OCI-LY7 (cell line): ENCODE results near the gene SLC2A4RG. TPM values are rescaled to one million over a fixed set of nuclear protein-coding genes. Genes with fewer than 3 reads are reported as not detected.
A peak's percentile ranks its signal among the peaks of the same experiment; 100 is the strongest.

Source experiments
- BruUV-seq: library from RNA; stranded (reverse); fragments of 400-500 nt; replicated peaks from 2 replicates; lab custom pipeline; 2021; lab: Mats Ljungman, UMichigan
- CTCF ChIA-PET: fragments of 300-600 bp; sonication (Branson Sonifier 250); formaldehyde crosslinking; loops from one replicate; lab custom pipeline; 2022; ENCODE audit warnings: antibody characterized with exemption; ENCODE audit not compliant: unreplicated experiment; lab: Charles Lee
- POLR2A ChIA-PET: fragments of 300-600 bp; sonication (Branson Sonifier 250); formaldehyde crosslinking; loops from one replicate; lab custom pipeline; 2022; ENCODE audit warnings: antibody characterized with exemption; lab: Charles Lee
- DNase-seq: peaks from one replicate; pipeline ENCODE4 v3.0.0-alpha.2; 2015; ENCODE audit warnings: low spot score
- H2AFZ ChIP-seq: fragments of 200-600 bp; sonication (generic), shearing (Covaris generic); 2 replicates; pipeline ENCODE4 v1.6.1; 2014; ENCODE audit warnings: mild to moderate bottlenecking, antibody characterized with exemption, low read length, moderate library complexity
- H3K27ac ChIP-seq: fragments of 200-600 bp; sonication (generic); 2 replicates; pipeline ENCODE4 v1.5.1; 2014; ENCODE audit warnings: mixed run types, low read depth, mild to moderate bottlenecking, moderate library complexity, low read length, inconsistent platforms; ENCODE audit not compliant: poor library complexity, severe bottlenecking
- H3K36me3 ChIP-seq: fragments of 200-600 bp; sonication (generic); 2 replicates; pipeline ENCODE4 v1.6.1; 2014; ENCODE audit warnings: mild to moderate bottlenecking, antibody characterized with exemption, low read length, moderate library complexity, mixed read lengths; ENCODE audit not compliant: insufficient read depth
- H3K4me1 ChIP-seq: fragments of 200-600 bp; sonication (generic); 2 replicates; pipeline ENCODE4 v1.5.1; 2014; ENCODE audit warnings: mild to moderate bottlenecking, low read length; ENCODE audit not compliant: insufficient read depth, poor library complexity, severe bottlenecking
- H3K4me2 ChIP-seq: fragments of 200-600 bp; sonication (generic); 2 replicates; pipeline ENCODE4 v1.6.1; 2014; ENCODE audit warnings: mild to moderate bottlenecking, low read length
- H3K4me3 ChIP-seq: fragments of 200-600 bp; sonication (generic); 2 replicates; pipeline ENCODE4 v1.5.1; 2014; ENCODE audit warnings: mild to moderate bottlenecking, low read depth, low read length; ENCODE audit not compliant: poor library complexity, severe bottlenecking
- H3K79me2 ChIP-seq: fragments of 200-600 bp; sonication (generic); 2 replicates; pipeline ENCODE4 v1.6.1; 2016; ENCODE audit warnings: low read depth, mild to moderate bottlenecking, low read length, moderate library complexity, mixed read lengths; ENCODE audit not compliant: insufficient read depth
- H3K9me2 ChIP-seq: fragments of 200-600 bp; sonication (generic); 2 replicates; pipeline ENCODE4 v1.6.1; 2016; ENCODE audit warnings: mild to moderate bottlenecking, low read length, mixed read lengths; ENCODE audit not compliant: insufficient read depth
- H3K9me3 ChIP-seq: fragments of 200-600 bp; sonication (generic); 2 replicates; pipeline ENCODE4 v1.6.1; 2014; ENCODE audit warnings: mild to moderate bottlenecking, mixed run types, low read length, mixed read lengths
- H4K20me1 ChIP-seq: fragments of 200-600 bp; sonication (generic); 2 replicates; pipeline ENCODE4 v1.6.1; 2014; ENCODE audit warnings: mild to moderate bottlenecking, antibody characterized with exemption, low read length, moderate library complexity, mixed read lengths; ENCODE audit not compliant: insufficient read depth
- CTCF ChIP-seq: fragments of 200-600 bp; sonication (generic); conservative IDR thresholded peaks from 2 replicates; pipeline ENCODE4 v1.5.1; 2014; ENCODE audit warnings: mild to moderate bottlenecking, antibody characterized with exemption, low read length, moderate library complexity, mixed read lengths
- EZH2phosphoT487 ChIP-seq: fragments of 200-600 bp; sonication (generic); IDR thresholded peaks from 2 replicates; pipeline ENCODE4 v1.6.1; 2018; ENCODE audit warnings: low read depth, borderline replicate concordance, mild to moderate bottlenecking, mixed run types, antibody characterized with exemption, low read length, moderate library complexity, mixed read lengths
- intact Hi-C: fragments of 100-400 bp; cut with micrococcal nuclease; formaldehyde crosslinking; loops from one replicate; pipeline ENCODE4 v1.10.0; 2022; ENCODE audit not compliant: unreplicated experiment
- total RNA-seq, 2 experiments: library from RNA; depleted of rRNA in 1 of 2; stranded (reverse); fragments of >200 nt in 1 of 2; shearing (Covaris generic) in 1 of 2; gene quantifications; 2 replicates each; pipeline ENCODE4 v1.2.3, GENCODE V29; 2014 to 2022

SLC2A4RG gene
- total RNA-seq, 2 experiments from 2014 or later, result 77.9 to 113 TPM

- H3K27ac ChIP-seq, result no peak overlapping the region
- intact Hi-C loops, result no loop called here
- BruUV-seq, result TSS peak; percentile 63
These were observed 43.9 kb upstream of the SLC2A4RG start for GRCh38 chr20:63695424-63696305.

GRCh38 chr20:63696306-63696627 lies 43.3 kb upstream of the SLC2A4RG start:
- no peak overlapping the region for H3K4me3 ChIP-seq
- H3K36me3 ChIP-seq, result peaks cover 32% of the 10 kb centered on the region
- CTCF ChIA-PET, result no interaction called here
- no TSS peak for BruUV-seq
- no peak overlapping the region for H3K4me2 ChIP-seq
- peak; percentile 20 for DNase-seq
- H3K79me2 ChIP-seq, result no peaks in the 10 kb centered on the region
- H4K20me1 ChIP-seq, result no peaks in the 10 kb centered on the region
- H3K27ac ChIP-seq, result no peak overlapping the region
- peaks cover 9% of the 10 kb centered on the region for H3K4me1 ChIP-seq
- no peak overlapping the region for H2AFZ ChIP-seq
- intact Hi-C loops, result no loop called here
- TF ChIP-seq EZH2phosphoT487, result no peak
- TF ChIP-seq CTCF, result no peak
- POLR2A ChIA-PET, result no interaction called here
- no peaks in the 10 kb centered on the region for H3K9me2 ChIP-seq
- no peaks in the 10 kb centered on the region for H3K9me3 ChIP-seq

More at GRCh38 chr20:63695424-63696305, 43.9 kb upstream of the SLC2A4RG start:
- H3K4me2 ChIP-seq, result no peak overlapping the region
- no peaks in the 10 kb centered on the region for H3K9me3 ChIP-seq
- H4K20me1 ChIP-seq, result no peaks in the 10 kb centered on the region
- DNase-seq, result no peak
- ChIA-PET CTCF (no interaction called here), POLR2A (no interaction called here)
- H2AFZ ChIP-seq, result no peak overlapping the region
- no peak overlapping the region for H3K4me3 ChIP-seq
- H3K79me2 ChIP-seq, result no peaks in the 10 kb centered on the region
- peaks cover 9% of the 10 kb centered on the region for H3K4me1 ChIP-seq
- no peaks in the 10 kb centered on the region for H3K9me2 ChIP-seq
- peaks cover 32% of the 10 kb centered on the region for H3K36me3 ChIP-seq
- TF ChIP-seq EZH2phosphoT487, result no peak
- TF ChIP-seq CTCF, result no peak
